ENCODE measurements around the gene PPP1R37. TPM values are rescaled to one million over a fixed set of nuclear protein-coding genes. Genes with fewer than 3 reads are reported as not detected.
A peak's percentile ranks its signal among the peaks of the same experiment; 100 is the strongest.

PPP1R37 gene
- total RNA-seq, 1 experiment from 2014 or later: 45.7 TPM

DNA sequence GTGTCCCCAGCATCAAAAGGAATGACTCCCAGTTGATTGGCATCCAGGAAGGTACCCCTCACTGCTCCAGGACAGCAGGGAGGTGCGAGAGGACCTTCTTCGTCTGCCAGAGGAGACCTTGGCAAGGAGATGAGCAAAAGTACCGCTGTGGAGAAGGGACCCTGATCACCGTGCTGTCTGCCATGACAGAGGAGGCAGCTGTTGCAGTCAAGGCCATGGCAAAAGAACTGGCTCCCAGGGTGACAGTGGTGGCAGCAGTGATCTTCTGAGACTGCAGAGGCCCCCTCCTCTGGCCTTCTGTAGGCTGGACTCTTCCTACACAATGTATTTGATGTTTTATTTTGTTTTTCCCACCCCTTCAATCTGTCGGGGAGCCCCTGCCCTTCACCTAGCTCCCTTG, 35.8 kb downstream of the PPP1R37 start:
- no peak overlapping the region for H3K27ac Mint-ChIP-seq (ENCODE audit: unreplicated experiment)
- peaks cover 37% of the 10 kb centered on the region for H3K4me1 Mint-ChIP-seq (ENCODE audit: low read depth, unreplicated experiment)
- intact Hi-C loops (cut with micrococcal nuclease; ENCODE audit: unreplicated experiment): loop anchor here (5.0 kb wide), 1 partner anchor 37 kb away; the partner anchor contains the start of gene PPP1R37

DNA sequence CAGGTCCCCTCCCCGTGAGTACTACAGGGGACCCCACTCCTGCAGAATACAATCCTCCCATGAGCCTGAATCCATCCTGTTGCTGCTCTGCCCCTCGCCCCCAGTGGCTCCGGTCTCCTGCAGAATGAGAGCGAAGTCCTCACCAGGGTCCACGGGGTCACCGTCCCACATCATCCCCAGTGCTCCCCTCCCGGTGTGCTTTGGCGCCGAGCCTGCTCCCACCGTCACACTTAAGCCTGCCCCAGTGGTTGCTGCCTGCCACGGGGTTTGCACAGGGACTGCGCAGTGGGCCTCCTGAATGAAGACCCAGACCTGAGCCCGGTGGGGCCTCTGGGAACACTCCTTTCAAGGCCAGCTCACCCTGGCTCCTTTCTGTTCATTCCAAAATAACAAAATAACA, 37.3 kb downstream of the PPP1R37 start:
- no TSS peak for BruUV-seq (replicated peaks)
- DNase-seq: no peak
- H3K36me3 Mint-ChIP-seq (ENCODE audit: insufficient read depth, unreplicated experiment): peaks cover 26% of the 10 kb centered on the region
- H3K4me1 Mint-ChIP-seq (ENCODE audit: low read depth, unreplicated experiment): peaks cover 28% of the 10 kb centered on the region
- H3K27ac Mint-ChIP-seq (ENCODE audit: unreplicated experiment): no peak overlapping the region
- CTCF ChIA-PET: no interaction called here
- H3K4me3 Mint-ChIP-seq (ENCODE audit: low read depth, unreplicated experiment): no peak overlapping the region
- intact Hi-C loops (cut with micrococcal nuclease; ENCODE audit: unreplicated experiment): loop anchor here (2.0 kb wide), 1 partner anchor 29 kb away; no protein-coding TSS in a partner anchor
- H3K27me3 Mint-ChIP-seq (ENCODE audit: unreplicated experiment): no peaks in the 10 kb centered on the region
- no peaks in the 10 kb centered on the region for H3K9me3 Mint-ChIP-seq (ENCODE audit: low read depth, unreplicated experiment)
- TF ChIP-seq CTCF (IDR thresholded peaks at IDR 0.05; ENCODE audit: unreplicated experiment): no peak

More for the DNA sequence above, 35.8 kb downstream of the PPP1R37 start:
- no peak for TF ChIP-seq CTCF (IDR thresholded peaks at IDR 0.05; ENCODE audit: unreplicated experiment)
- peaks cover 26% of the 10 kb centered on the region for H3K36me3 Mint-ChIP-seq (ENCODE audit: insufficient read depth, unreplicated experiment)
- no peaks in the 10 kb centered on the region for H3K27me3 Mint-ChIP-seq (ENCODE audit: unreplicated experiment)
- CTCF ChIA-PET: no interaction called here
- DNase-seq: no peak
- no TSS peak for BruUV-seq (replicated peaks)
- no peak overlapping the region for H3K4me3 Mint-ChIP-seq (ENCODE audit: low read depth, unreplicated experiment)
- H3K9me3 Mint-ChIP-seq (ENCODE audit: low read depth, unreplicated experiment): no peaks in the 10 kb centered on the region

- H3K27me3 Mint-ChIP-seq (ENCODE audit: unreplicated experiment): no peaks in the 10 kb centered on the region
- peaks cover 22% of the 10 kb centered on the region for H3K4me1 Mint-ChIP-seq (ENCODE audit: low read depth, unreplicated experiment)
- CTCF ChIA-PET: interaction anchor here (0.5 to 1.1 kb wide), 7 partner anchors 18 to 534 kb away, joined by 3 to 19 read pairs (median 4); partner anchors contain the start of gene PPP1R37
- intact Hi-C loops (cut with micrococcal nuclease; ENCODE audit: unreplicated experiment): loop anchor here (2.0 kb wide), 1 partner anchor 30 kb away; no protein-coding TSS in a partner anchor
- H3K9me3 Mint-ChIP-seq (ENCODE audit: low read depth, unreplicated experiment): no peaks in the 10 kb centered on the region
- DNase-seq: peak; percentile 83
- no TSS peak for BruUV-seq (replicated peaks)
- no peak overlapping the region for H3K4me3 Mint-ChIP-seq (ENCODE audit: low read depth, unreplicated experiment)
- peak; percentile 70 for TF ChIP-seq CTCF (IDR thresholded peaks at IDR 0.05; ENCODE audit: unreplicated experiment)
- H3K27ac Mint-ChIP-seq (ENCODE audit: unreplicated experiment): peak overlapping the region; percentile 28
- peaks cover 20% of the 10 kb centered on the region for H3K36me3 Mint-ChIP-seq (ENCODE audit: insufficient read depth, unreplicated experiment)
These were observed 38.1 kb downstream of the PPP1R37 start for GRCh38 chr19:45130888-45131615.

GRCh38 chr19:45133661-45134060, 40.7 kb downstream of the PPP1R37 start:
- Mint-ChIP-seq H3K4me3 (ENCODE audit: low read depth, unreplicated experiment) (no peak overlapping the region), H3K9me3 (ENCODE audit: low read depth, unreplicated experiment) (no peaks in the 10 kb centered on the region), H3K27me3 (ENCODE audit: unreplicated experiment) (no peaks in the 10 kb centered on the region), H3K27ac (ENCODE audit: unreplicated experiment) (no peak overlapping the region), H3K4me1 (ENCODE audit: low read depth, unreplicated experiment) (peaks cover 12% of the 10 kb centered on the region), H3K36me3 (ENCODE audit: insufficient read depth, unreplicated experiment) (peaks cover 13% of the 10 kb centered on the region)
- intact Hi-C loops (cut with micrococcal nuclease; ENCODE audit: unreplicated experiment): no loop called here
- TF ChIP-seq CTCF (IDR thresholded peaks at IDR 0.05; ENCODE audit: unreplicated experiment): no peak
- no TSS peak for BruUV-seq (replicated peaks)
- no peak for DNase-seq
- CTCF ChIA-PET: no interaction called here

Measured in Calu3 (cell line).